NOMO-1 (cell line): ENCODE measurements around the gene TRPM1.

Experiments used
- DNase-seq, 2 experiments: peaks; one replicate each; lab custom pipeline; 2025; ENCODE audit not compliant: unreplicated experiment in 2 of 2; lab: John Stamatoyannopoulos, UW

The TRPM1 gene

GRCh38 chr15:31101262-31102038 lies at the start of gene TRPM1:
Gene TRPM1 (minus strand): TSS chr15:31101725. CDS start chr15:31081355, 20,370 bp downstream.
- no peak for DNase-seq

- DNase-seq, result no peak
Measured at GRCh38 chr15:31150732-31151231, 49.3 kb upstream of the TRPM1 start.

- no peak for DNase-seq
Measured at GRCh38 chr15:31149987-31150386, 48.5 kb upstream of the TRPM1 start.

- no peak for DNase-seq
Measured at GRCh38 chr15:31149088-31149505, 47.6 kb upstream of the TRPM1 start.

- no peak for DNase-seq
Measured at GRCh38 chr15:31148297-31149087, 47.0 kb upstream of the TRPM1 start.

- DNase-seq, result no peak
Measured at GRCh38 chr15:31147944-31148296, 46.4 kb upstream of the TRPM1 start.

- DNase-seq, result no peak
Measured at GRCh38 chr15:31147456-31147855, 45.9 kb upstream of the TRPM1 start.

GRCh38 chr15:31145271-31145911 lies 43.9 kb upstream of the TRPM1 start:
- no peak for DNase-seq

- no peak for DNase-seq
Measured at GRCh38 chr15:31141792-31142191, 40.3 kb upstream of the TRPM1 start.

- no peak for DNase-seq
Measured at GRCh38 chr15:31136607-31137328, 35.2 kb upstream of the TRPM1 start.

GRCh38 chr15:31136016-31136415 lies 34.5 kb upstream of the TRPM1 start:
- DNase-seq, result no peak

- DNase-seq, result no peak
Measured at GRCh38 chr15:31135523-31135922, 34.0 kb upstream of the TRPM1 start.

- no peak for DNase-seq
Measured at GRCh38 chr15:31133890-31134289, 32.4 kb upstream of the TRPM1 start.

GRCh38 chr15:31131853-31132375 lies 30.4 kb upstream of the TRPM1 start:
- no peak for DNase-seq

GRCh38 chr15:31130576-31131237 lies 29.2 kb upstream of the TRPM1 start:
- no peak for DNase-seq

- DNase-seq, result no peak
Measured at GRCh38 chr15:31129769-31130303, 28.3 kb upstream of the TRPM1 start.

- peak; percentile 69 to 81 for DNase-seq
Measured at GRCh38 chr15:31128919-31129768, 27.6 kb upstream of the TRPM1 start.

- DNase-seq, result no peak
Measured at GRCh38 chr15:31128477-31128876, 27.0 kb upstream of the TRPM1 start.
